SKM-1 (cell line): ENCODE measurements around the gene ZEB2.

Experiments
- DNase-seq: peaks from one replicate; lab custom pipeline; 2025; ENCODE audit not compliant: unreplicated experiment; lab: John Stamatoyannopoulos, UW

Gene ZEB2

DNA sequence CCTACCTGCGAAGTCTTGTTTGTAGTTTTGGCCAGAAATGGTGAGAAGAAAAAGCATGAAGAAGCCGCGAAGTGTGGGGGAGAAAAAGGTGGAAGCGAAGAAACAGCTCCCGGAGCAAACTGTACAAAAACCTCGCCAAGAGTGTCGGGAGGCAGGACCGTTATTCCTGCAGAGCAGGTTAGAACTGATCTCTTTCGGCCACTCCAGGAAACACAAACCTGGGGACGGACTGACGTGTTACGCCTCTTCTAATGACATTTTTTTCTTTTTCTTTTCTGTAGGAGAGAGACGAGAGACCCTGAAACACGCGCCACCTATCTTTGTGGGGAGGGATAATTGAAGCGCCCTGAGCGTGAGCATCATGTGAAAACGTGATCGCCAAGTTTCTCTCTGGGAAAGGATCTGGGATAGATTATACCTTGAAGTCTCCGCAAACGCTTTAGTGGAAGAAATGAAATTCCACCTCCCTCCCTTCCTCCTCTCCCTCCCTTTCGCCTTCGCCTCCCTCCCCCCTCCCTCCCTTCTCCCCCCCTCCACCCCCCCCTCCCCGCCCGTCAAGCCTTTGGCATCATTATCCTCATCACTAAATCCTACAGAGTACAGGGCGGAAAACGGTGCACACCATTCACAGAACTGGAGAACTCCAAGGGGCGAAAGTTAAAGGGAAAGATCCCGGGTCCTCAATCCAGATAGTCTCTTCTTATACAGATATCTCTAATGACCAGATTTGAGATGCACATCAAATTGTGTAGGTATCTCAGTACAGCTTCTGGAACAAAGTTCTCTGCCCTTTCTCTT is at the start of gene ZEB2:
ZEB2 (minus strand) TSS at position 186 of the 798 bp plus-strand sequence. CDS start 2,769 bp downstream, outside the sequence.
- DNase-seq: peak; percentile 60

DNA sequence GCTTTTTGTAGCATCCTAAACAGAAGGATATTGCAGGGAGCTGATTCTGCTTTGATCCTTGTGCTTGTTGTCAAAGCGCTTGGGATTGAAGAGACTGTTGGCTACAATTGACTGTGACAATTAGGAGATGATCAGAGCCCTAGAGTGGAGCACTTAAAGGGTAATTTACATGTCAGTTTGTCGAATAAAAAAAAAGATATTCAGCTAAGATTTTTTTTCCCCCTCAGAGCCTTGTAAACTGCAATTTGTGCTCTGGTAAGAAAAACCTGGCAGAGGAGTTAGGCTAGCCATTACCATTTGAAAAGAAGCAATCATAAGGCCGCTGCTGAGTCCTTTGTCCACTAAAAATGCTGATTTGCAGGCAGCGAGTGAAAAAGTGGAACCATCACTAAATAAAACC is 47.8 kb upstream of the ZEB2 start:
- DNase-seq: no peak

DNA sequence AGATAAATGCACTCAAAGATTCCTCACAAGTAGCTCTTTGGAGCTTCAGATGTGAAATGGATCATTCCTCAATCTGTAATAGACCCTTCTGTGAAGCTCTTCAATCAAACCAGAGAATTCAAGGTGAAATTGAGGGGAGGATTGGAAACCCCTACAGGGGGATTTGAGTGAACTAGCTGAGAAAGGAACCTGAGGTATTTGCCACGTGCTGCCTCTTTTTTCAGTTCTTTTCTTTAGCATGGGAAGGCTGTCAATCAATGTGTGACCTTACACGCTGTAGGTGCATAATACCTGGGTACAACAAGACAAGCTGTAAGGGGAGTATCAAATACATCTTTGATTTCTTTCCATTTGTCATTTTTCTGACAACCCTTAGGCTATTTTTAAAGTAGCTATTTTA is 46.5 kb upstream of the ZEB2 start:
- no peak for DNase-seq

DNA sequence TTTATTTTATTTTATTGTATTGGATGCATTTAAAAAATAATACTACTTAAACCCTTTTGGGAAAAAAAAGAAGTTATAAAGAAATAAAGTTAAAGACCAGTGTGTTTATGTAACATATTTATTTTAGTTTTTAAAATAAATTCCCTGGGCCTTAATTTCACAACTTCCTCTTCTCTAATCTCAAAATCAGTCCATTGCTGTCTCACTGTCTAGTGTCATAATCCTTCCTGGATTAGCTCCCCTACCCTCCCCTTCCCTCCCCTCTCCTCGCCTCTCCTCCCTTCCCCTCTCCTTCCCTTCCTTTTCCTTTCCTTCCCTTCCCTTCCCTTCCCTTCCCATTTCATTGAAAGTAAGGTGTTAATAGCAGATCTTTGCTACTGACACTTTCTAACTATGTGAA is 40.3 kb upstream of the ZEB2 start:
- peak; percentile 35 for DNase-seq

DNA sequence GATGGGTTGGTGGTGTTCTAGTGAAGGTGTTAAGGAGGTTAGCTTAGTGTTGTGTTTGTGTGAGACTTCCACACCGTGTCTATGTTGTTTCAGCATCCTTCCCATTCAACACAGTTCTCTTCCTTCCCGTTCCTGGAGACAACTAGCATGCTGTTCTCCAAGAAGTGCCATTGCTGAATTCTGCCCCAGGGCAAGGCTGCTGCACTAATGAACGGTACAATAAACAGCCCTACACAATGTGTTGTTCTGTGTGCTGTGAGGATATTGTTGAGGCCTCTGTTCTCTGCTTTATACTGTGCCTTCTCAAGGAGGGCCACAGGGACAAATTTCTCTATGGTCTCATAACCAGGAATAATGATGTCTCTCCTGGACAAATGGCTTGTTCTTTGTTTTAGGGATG is 39.8 kb upstream of the ZEB2 start:
- DNase-seq: no peak

DNA sequence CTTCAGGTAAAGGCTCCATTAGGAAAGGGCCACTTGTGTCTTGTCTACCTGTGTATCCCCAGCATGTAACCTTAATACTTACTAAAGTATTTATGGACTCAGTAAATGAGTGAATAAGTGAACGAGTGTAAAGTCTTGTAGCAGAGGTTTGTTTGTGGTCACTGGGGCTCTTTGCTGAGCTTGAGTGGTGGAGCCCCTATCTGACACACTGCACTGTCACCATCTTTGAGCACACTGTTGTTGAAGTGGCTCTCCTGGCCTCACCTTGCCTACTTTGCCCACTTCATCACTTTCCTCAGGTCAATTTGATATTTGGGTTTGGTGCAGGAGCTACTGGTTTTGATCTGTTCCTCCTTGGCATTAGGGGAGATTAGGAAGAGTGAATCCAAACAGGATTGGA is 39.3 kb upstream of the ZEB2 start:
- no peak for DNase-seq

DNA sequence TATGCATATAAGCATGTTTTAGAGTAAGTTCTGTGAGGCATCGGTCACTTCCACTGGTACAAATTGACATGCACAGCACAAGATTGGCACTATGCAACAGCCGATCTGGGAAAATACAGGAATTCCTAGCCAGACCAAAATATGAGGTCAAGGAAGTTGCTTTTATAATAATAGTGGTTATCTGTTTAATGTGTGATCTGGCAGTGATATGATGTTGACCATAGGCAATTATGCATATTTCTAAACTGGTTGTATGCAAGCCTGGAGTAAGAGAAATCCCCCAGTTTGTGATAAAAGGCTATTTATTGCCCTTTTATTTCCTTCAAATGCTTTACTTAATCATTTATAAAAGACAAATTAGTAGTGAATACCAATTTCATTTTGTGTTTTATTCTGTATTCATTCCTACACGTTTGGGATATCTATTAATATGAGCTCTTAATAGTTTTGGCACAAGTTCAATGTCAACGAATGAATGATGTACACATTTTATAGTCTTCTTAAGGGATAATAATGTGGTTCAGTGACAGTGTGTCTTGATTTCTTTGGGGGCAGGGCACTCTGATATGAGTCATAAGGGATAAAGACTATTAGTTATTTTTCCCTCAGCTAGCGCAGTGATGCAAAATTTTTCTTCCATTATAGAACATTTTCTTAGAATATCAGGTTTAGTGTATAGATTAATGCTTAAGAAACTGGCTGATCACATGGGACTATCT is 34.7 kb upstream of the ZEB2 start:
- DNase-seq: no peak

DNA sequence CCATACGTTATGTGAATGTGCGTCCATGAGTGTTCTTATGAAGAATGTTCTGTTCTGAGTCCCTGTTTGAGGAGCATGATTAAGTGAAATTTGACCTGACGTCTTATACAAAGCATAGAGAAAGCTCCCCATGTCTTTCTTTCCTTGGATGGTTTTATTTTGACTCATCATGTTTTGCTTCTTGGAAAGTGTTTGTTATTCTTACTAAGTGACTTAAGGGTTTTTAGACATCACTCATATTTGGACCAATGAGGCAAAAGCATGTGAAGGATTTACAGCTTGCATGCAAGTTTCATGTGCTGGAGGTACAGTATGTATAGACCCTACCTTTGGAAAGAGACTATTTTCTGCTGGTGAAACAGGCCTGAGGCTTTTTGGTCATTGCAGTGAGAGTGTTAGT is 33.5 kb upstream of the ZEB2 start:
- DNase-seq: no peak

DNA sequence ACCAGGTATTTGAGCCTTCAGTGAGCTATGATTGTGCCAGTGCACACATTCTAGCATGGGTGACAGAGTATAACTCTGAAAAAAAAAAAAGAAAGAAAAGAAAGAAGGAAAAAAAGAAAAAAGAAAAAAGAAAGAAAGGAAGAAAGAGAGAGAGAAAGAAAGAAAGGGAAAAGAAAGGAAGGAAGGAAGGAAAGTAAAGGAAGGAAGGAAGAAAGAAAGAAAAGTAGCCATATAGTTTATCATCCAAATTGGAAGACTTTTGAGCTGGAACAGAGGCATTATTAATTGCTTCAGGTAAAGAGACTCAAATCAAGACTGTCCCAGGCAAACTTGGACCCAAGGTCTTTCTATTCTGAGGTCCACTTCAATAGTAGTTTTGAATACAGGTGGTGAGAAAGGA is 32.9 kb upstream of the ZEB2 start:
- DNase-seq: no peak

DNA sequence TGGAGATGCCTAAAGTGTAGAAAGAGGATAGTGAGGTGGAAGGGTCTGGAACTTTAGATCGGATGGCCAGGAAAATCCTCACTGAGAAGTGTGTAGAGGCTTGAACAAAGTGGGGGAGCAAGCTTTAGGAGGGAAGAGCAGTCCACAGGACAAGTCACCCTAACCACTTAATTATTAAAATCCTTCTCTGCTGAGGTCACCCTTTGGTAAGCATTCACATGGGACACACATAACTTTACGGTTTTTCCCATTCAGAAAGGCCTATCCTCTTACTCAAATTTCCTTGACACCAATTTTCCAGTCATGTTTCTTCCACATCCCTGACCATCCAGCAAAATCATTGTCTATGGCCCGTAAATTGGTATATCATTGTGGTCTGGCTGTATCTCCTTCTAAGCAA is 31.0 kb upstream of the ZEB2 start:
- no peak for DNase-seq

DNA sequence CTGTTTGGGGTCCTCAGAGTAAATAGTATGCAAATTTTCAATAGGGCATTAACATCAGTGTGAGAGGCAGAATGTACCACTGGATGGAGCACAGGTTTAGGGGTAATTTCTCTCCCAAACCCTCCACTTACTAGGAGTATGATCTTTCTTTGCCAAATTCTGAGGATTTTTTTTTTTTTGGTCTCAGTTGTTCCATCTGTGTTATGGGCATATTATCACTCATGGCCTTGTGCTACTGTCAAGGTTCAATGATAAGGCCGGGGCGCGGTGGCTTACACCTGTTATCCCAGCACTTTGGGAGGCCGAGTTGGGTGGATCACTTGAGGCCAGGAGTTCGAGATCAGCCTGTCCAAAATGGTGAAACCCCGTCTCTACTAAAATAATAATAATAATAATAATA is 30.2 kb upstream of the ZEB2 start:
- no peak for DNase-seq

DNA sequence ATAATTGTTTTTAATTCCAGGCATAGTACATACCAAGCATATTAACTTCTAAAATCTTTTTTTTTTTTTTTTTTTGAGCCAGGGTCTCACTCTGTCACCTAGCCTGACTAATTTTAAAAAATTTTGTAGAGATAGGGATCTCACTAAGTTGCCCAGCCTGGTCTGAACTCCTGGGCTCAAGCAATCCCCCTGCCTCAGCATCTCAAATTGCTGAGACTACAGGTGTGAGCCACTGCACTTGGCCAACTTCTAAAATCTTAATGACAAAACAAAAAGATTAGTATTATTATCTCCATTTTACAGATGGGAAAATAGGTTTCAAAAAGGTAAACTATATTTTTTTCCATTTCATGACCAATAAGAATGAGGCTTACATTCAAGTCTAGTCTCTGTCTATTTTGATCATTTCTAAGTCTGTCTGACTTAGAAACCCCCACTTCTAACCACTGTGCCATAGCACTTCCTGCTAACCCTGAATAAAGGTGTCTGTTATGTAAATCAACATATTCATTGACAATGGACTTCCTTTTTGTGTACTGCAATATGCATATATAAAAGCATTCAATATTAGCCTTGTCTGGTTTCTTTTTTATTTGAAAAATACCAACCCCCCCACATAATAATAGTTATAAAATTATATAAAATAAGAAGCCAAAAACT is 28.7 kb upstream of the ZEB2 start:
- no peak for DNase-seq

DNA sequence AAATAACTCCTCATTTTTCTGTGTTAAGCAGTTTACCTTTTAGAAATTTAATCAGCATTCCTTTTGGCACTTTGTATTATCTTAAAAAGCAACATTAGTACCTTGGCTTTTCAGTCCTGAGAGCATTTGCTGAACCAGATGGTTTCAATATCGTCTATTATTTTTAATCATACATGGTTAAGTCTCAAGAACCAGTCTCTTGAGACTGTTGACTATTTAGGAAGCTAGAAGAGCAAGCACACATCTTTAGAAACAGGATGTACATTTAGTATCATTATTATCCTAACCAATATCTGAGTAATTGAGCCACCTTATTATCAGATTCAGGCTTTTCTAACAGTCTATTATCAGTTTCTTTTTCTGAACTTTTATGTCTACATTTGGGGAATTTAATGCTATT is 28.2 kb upstream of the ZEB2 start:
- no peak for DNase-seq

DNA sequence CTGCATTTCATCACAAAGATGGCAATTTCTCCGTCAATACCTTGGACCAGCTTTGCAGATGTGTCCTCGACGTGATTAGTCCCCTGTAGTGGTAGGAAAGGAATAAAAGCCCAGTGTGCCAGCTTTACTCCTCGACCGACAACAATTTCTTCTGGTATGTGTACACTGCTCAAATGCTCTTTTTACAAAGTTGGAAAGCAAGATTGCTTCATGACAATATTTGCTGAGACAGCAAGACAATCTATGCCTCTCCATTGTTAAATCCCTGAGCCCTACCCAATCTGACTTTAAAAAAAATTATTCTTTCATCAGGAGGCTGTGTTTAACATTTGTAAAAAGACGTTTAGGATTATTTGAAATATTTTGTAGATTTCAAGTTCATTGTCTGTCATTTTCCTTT is 27.6 kb upstream of the ZEB2 start:
- no peak for DNase-seq

DNA sequence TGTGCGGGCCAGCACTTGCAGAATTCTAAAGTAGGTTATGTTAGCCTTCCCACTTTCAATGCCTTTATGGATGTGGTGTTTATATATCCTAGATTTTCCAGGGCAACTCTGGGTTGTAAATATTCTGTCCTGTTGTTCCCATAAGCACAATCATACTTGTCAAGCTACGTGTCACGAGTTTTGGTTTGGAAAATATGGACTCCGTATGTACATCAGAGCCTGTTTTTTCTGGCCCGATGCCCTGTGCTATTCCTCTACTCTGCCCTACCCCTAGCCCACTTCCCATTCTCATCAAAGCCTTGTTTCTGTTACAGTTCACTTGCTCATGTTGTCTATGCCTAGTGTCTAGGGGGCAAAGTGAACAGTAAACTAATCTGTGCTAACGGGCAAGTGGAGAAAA is 27.0 kb upstream of the ZEB2 start:
- no peak for DNase-seq

DNA sequence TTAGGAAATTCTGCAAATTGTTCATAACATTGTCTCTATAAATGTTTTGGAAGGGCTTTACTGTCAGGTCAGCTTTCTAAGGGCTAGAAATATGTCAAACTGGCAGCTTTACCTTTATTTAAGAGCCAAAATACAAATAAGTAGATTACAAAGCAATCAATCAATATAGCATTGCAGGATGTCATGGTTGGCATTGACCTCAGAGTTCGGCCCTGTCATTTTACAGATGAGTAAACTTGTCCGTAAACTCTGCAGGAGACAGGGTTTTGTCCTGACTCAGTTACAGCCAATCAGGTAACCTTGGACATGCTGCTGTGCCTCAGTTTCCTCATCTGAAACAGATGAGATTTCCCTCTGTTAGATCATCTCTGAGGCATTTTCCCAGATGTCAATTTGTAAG is 25.9 kb upstream of the ZEB2 start:
- no peak for DNase-seq

DNA sequence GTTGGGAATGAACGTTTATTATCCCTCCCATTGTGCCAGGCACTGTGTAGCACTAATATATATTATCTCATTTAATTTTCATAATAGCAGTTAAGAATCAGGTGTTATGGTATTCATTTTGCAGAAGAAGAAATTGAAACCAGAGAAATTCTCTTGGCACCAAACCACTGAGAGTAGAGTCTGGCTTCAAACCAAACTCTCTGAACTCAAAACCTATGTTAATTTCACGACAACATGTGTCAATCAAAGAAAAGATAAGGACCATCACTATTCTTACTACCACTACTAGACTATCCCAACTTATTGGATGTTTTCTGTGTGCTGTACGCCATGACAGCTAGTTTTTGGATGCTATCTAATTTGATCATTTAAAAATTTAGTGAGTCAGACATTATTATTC is 24.1 kb upstream of the ZEB2 start:
- no peak for DNase-seq

DNA sequence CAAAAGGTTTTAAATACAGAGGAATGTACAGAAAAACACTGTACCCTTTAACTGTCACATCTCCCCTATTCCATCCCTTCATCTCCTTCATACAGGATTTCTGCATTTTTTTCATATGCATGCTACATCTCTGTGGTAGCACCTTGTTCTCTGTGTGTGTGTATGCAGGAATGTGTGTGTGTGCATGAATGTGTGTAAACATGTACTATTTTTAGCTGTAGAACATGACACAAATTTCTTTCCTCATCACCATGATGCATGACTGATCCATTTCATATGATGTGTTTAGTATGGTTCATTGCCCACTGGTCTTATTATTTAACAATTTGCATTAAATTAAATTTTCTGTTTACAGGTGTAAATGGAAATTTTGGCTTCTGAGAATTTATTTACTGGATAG is 21.5 kb upstream of the ZEB2 start:
- no peak for DNase-seq

DNA sequence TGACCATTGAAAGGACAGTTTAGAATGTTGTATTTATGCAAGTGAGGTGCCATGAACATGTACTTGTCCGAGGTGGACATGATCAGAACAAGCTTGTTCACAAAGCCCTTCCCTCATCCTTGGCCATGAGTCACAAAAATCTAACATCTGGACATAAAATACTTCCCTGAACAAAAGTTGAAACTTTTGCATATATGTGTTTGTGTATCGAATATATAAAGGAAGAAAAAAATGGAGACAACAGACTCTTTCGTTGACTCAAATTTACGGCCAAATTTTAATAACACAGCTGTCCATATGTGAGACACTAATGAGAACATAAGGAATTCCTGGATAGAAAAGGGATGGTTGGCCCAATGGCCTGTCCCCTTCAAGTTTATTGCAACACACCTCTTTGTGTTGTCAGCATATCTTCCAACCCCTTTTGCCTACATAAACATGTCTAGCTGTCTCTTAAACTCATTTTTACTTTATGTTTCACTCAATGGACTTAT is 19.4 kb upstream of the ZEB2 start:
- DNase-seq: no peak

DNA sequence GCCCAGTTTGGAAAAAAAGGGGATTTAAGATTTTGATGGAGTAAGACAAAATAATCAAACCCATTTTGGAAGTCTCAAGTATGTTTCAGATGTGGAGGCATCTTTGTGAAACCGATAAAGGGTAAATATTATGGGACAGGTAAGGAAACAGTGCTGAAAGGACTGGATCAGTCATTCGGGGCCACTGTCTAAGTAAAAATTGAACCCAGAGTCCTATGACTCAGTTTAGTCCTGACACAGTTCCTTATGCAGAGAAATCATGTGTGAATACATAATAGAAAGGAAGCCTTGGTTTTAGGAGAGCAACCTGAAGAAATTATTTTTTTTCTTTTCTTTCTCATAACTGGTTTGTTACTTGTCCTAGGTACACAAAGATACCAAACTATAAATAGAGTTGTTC is 15.4 kb upstream of the ZEB2 start:
- no peak for DNase-seq

DNA sequence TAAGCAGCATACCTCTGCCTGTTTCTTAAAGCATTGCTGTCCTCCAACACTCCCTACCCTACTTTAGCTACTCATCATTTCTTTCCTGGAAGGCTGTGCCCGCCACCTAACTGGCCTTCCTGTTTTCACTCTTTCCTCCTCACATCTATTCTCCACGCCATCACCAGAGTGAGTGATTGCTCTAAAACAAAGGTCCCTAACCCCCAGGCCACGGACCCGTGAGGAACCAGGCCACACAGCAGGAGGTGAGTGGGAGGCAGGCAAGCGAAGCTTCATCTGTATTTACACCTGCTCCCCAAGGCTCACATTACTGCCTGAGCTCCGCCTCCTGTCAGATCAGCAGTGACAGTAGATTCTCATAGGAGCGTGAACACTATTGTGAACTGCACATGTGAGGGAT is 13.3 kb upstream of the ZEB2 start:
- DNase-seq: no peak

DNA sequence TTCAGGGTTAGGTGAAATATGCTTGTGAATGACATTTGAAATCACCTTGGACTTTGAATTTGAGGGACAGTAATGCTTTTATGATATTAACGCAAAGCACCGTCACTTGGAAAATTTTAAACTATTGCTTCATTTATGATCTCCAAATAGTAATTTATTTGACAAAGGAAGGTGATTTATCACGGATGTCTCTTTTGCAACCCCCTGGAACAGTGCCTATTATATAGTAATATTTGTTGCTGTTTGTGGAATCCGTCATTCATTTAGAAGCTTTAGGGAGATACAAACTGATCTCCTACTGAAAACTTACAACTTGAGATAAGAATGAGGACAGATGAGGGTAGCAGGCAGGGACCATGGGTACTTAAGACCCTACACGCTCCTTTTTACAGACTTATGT is 10.7 kb upstream of the ZEB2 start:
- DNase-seq: no peak
